Myocyte (in vitro differentiated cells): ENCODE results near the gene PPM1G. TPM values are rescaled to one million over a fixed set of nuclear protein-coding genes. Genes with fewer than 3 reads are reported as not detected.
"Not testable (repeated sequence)": the region's sequence is repeated elsewhere in the genome, so short reads cannot be mapped to it uniquely, and the experiment has no call there.

Experiments used
- DNase-seq: peaks from one replicate; pipeline ENCODE4 v3.0.0-alpha.2; 2012; ENCODE audit warnings: low read depth
- polyA plus RNA-seq: library from polyadenylated mRNA; unstranded; fragments of >200 nt; gene quantifications from one replicate; pipeline ENCODE4 v1.2.1, GENCODE V29; 2012; ENCODE audit warnings: missing spikeins
- total RNA-seq: library from RNA; depleted of rRNA; stranded (reverse); fragments of >200 nt; gene quantifications from 2 replicates; pipeline ENCODE4 v1.2.3, GENCODE V29; 2014

The PPM1G gene
- total RNA-seq, result 68.0 and 72.4 TPM in 2 replicates
- polyA plus RNA-seq, result 71.8 TPM

GRCh38 chr2:27409321-27410073, at the start of gene PPM1G:
Gene PPM1G (minus strand): TSS chr2:27409591. CDS start chr2:27409422, 169 bp downstream.
- DNase-seq, result peak; percentile 91

GRCh38 chr2:27453968-27454367, 44.6 kb upstream of the PPM1G start:
- no peak for DNase-seq

GRCh38 chr2:27451095-27451494, 41.7 kb upstream of the PPM1G start:
- DNase-seq, result no peak

GRCh38 chr2:27448381-27448780, 39.0 kb upstream of the PPM1G start:
- DNase-seq, result no peak

- no peak for DNase-seq
Observed at GRCh38 chr2:27446057-27446456, 36.7 kb upstream of the PPM1G start.

- no peak for DNase-seq
Observed at GRCh38 chr2:27445615-27446014, 36.2 kb upstream of the PPM1G start.

- DNase-seq, result no peak
Observed at GRCh38 chr2:27445155-27445554, 35.8 kb upstream of the PPM1G start.

- DNase-seq, result peak; percentile 35
Observed at GRCh38 chr2:27442920-27443282, 33.5 kb upstream of the PPM1G start.

GRCh38 chr2:27441958-27442919, 32.8 kb upstream of the PPM1G start, which contains the start of gene KRTCAP3:
Gene KRTCAP3 (plus strand): TSS chr2:27442381. CDS start chr2:27442413, 32 bp downstream.
- DNase-seq, result no peak

GRCh38 chr2:27441226-27441926, 32.0 kb upstream of the PPM1G start:
- DNase-seq, result no peak

- DNase-seq, result no peak
Observed at GRCh38 chr2:27435628-27436027, 26.2 kb upstream of the PPM1G start.

GRCh38 chr2:27431395-27431794, 22.0 kb upstream of the PPM1G start:
- peak; percentile 40 for DNase-seq

- peak; percentile 82 for DNase-seq
Observed at GRCh38 chr2:27428978-27429541, 19.7 kb upstream of the PPM1G start.

- peak; percentile 94 for DNase-seq
Observed at GRCh38 chr2:27428213-27428977, 19.0 kb upstream of the PPM1G start, which contains the start of gene NRBP1. Gene NRBP1 (plus strand): TSS chr2:27428631. CDS start chr2:27433274, 4,643 bp downstream.

- DNase-seq, result no peak
Observed at GRCh38 chr2:27427863-27428212, 18.4 kb upstream of the PPM1G start.

GRCh38 chr2:27425039-27425438, 15.6 kb upstream of the PPM1G start:
- not testable (repeated sequence) for DNase-seq

GRCh38 chr2:27422958-27423357, 13.6 kb upstream of the PPM1G start:
- DNase-seq, result no peak

- no peak for DNase-seq
Observed at GRCh38 chr2:27421660-27422250, 12.4 kb upstream of the PPM1G start.

- no peak for DNase-seq
Observed at GRCh38 chr2:27420996-27421395, 11.6 kb upstream of the PPM1G start.

GRCh38 chr2:27416151-27416550, 6.8 kb upstream of the PPM1G start:
- DNase-seq, result no peak
